WTC11 (cell line): ENCODE measurements around the gene VAMP1. TPM values are rescaled to one million over a fixed set of nuclear protein-coding genes. Genes with fewer than 3 reads are reported as not detected.

Experiments
- ATAC-seq: fragments of 200-7000 bp; cut with Tn5 transposase; 2 replicates; pipeline ENCODE4 v1.10.0; 2021; ENCODE audit warnings: mild to moderate bottlenecking, moderate library complexity
- CTCF ChIA-PET: fragments of 300-600 bp; sonication (Branson Sonifier 250); formaldehyde crosslinking; loops from one replicate; lab custom pipeline; 2021; ENCODE audit warnings: antibody characterized with exemption; lab: Charles Lee
- POLR2A ChIA-PET: fragments of 350-600 bp; sonication (Branson Sonifier 250); formaldehyde crosslinking; loops from one replicate; lab custom pipeline; 2021; ENCODE audit warnings: antibody characterized with exemption; lab: Charles Lee
- DNase-seq: peaks from one replicate; pipeline ENCODE4 v3.0.0; 2021; ENCODE audit warnings: low spot score
- H3K27ac Mint-ChIP-seq: 2 replicates; pipeline ENCODE4 v1.8.0; 2021; ENCODE audit warnings: mixed read lengths
- H3K27me3 Mint-ChIP-seq: 2 replicates; pipeline ENCODE4 v1.8.0; 2021; ENCODE audit warnings: low read depth, mild to moderate bottlenecking, moderate library complexity, mixed read lengths
- H3K36me3 Mint-ChIP-seq: 2 replicates; pipeline ENCODE4 v1.8.0; 2021; ENCODE audit warnings: mixed read lengths
- H3K4me1 Mint-ChIP-seq: 2 replicates; pipeline ENCODE4 v1.8.0; 2022; ENCODE audit warnings: mixed read lengths
- H3K4me3 Mint-ChIP-seq: 2 replicates; pipeline ENCODE4 v1.8.0; 2021; ENCODE audit warnings: mild to moderate bottlenecking, moderate library complexity, mixed read lengths
- H3K9me3 Mint-ChIP-seq: 2 replicates; pipeline ENCODE4 v1.8.0; 2021; ENCODE audit warnings: mixed read lengths
- ATF2 ChIP-seq: sonication (generic); formaldehyde crosslinking; IDR thresholded peaks from 2 replicates; pipeline ENCODE4 v1.8.1; 2022; ENCODE audit warnings: low read depth, missing genetic modification reagents, borderline replicate concordance
- CBFB ChIP-seq: sonication (generic); formaldehyde crosslinking; IDR thresholded peaks from 2 replicates; pipeline ENCODE4 v1.8.1; 2022; ENCODE audit warnings: mild to moderate bottlenecking, low read depth, missing genetic modification reagents
- CREB1 ChIP-seq: sonication (generic); formaldehyde crosslinking; IDR thresholded peaks from 2 replicates; pipeline ENCODE4 v1.8.0; 2023; ENCODE audit warnings: mild to moderate bottlenecking, missing genetic modification reagents
- E2F1 ChIP-seq: sonication (generic); formaldehyde crosslinking; IDR thresholded peaks from 2 replicates; pipeline ENCODE4 v1.8.0; 2022; ENCODE audit warnings: mild to moderate bottlenecking, missing genetic modification reagents
- ELF4 ChIP-seq: sonication (generic); formaldehyde crosslinking; IDR thresholded peaks from 2 replicates; pipeline ENCODE4 v1.8.1; 2022; ENCODE audit warnings: low read depth, mild to moderate bottlenecking, moderate library complexity, missing genetic modification reagents
- ESRRA ChIP-seq: sonication (generic); formaldehyde crosslinking; IDR thresholded peaks from 2 replicates; pipeline ENCODE4 v1.8.1; 2022; ENCODE audit warnings: mild to moderate bottlenecking, missing genetic modification reagents, borderline replicate concordance
- GABPB1 ChIP-seq: sonication (generic); formaldehyde crosslinking; IDR thresholded peaks from 2 replicates; pipeline ENCODE4 v1.8.1; 2023; ENCODE audit warnings: mild to moderate bottlenecking, missing genetic modification reagents
- GTF2I ChIP-seq: fragments of 250-450 bp; sonication (Bioruptor Pico); conservative IDR thresholded peaks from 2 replicates; pipeline ENCODE4 v1.4.0; 2021; ENCODE audit warnings: mild to moderate bottlenecking
- JUN ChIP-seq: sonication (generic); formaldehyde crosslinking; IDR thresholded peaks from 2 replicates; pipeline ENCODE4 v1.8.0; 2023; ENCODE audit warnings: mild to moderate bottlenecking, missing genetic modification reagents
- MYBL2 ChIP-seq: sonication (generic); formaldehyde crosslinking; IDR thresholded peaks from 2 replicates; pipeline ENCODE4 v1.8.1; 2023; ENCODE audit warnings: mild to moderate bottlenecking, moderate library complexity, missing genetic modification reagents
- PRRX2 ChIP-seq: fragments of 250-450 bp; sonication (Bioruptor Pico); IDR thresholded peaks from 2 replicates; pipeline ENCODE4 v1.8.0; 2021; ENCODE audit warnings: mild to moderate bottlenecking
- TEAD4 ChIP-seq: sonication (generic); formaldehyde crosslinking; IDR thresholded peaks from 2 replicates; pipeline ENCODE4 v1.8.0; 2022; ENCODE audit warnings: mild to moderate bottlenecking, missing genetic modification reagents
- ZNF219 ChIP-seq: sonication (generic); formaldehyde crosslinking; IDR thresholded peaks from 2 replicates; pipeline ENCODE4 v1.8.0; 2023; ENCODE audit warnings: missing genetic modification reagents, mild to moderate bottlenecking, borderline replicate concordance
- ZNF425 ChIP-seq: fragments of 250-450 bp; sonication (Bioruptor Pico); conservative IDR thresholded peaks from 2 replicates; pipeline ENCODE4 v1.9.0; 2021; ENCODE audit warnings: mild to moderate bottlenecking
- ZNF532 ChIP-seq: fragments of 250-450 bp; sonication (Bioruptor Pico); IDR thresholded peaks from 2 replicates; pipeline ENCODE4 v1.9.0; 2021; ENCODE audit warnings: mild to moderate bottlenecking, borderline replicate concordance
- total RNA-seq: library from RNA; stranded (reverse); gene quantifications from 3 replicates; pipeline ENCODE4 v1.2.3, GENCODE V29; 2021
- TF ChIP-seq, protein P1 (sequence below): sonication (generic); formaldehyde crosslinking; conservative IDR thresholded peaks from 2 replicates; pipeline ENCODE4 v1.8.1; 2023; ENCODE audit warnings: mild to moderate bottlenecking, low read depth, missing genetic modification reagents, moderate library complexity
- TF ChIP-seq, protein P2 (sequence below): sonication (generic); formaldehyde crosslinking; IDR thresholded peaks from 2 replicates; pipeline ENCODE4 v1.8.1; 2022; ENCODE audit warnings: mild to moderate bottlenecking, missing genetic modification reagents, moderate library complexity, borderline replicate concordance
- TF ChIP-seq, protein P3 (sequence below): fragments of 250-450 bp; sonication (Bioruptor Pico); IDR thresholded peaks from 2 replicates; pipeline ENCODE4 v1.9.0; 2021; ENCODE audit warnings: mild to moderate bottlenecking
- TF ChIP-seq, protein P4 (sequence below): fragments of 200-600 bp; IDR thresholded peaks from 2 replicates; pipeline ENCODE4 v1.8.0; 2022; ENCODE audit warnings: antibody characterized with exemption

Gene VAMP1
- total RNA-seq, 1 experiment from 2014 or later = 14.3 TPM

DNA sequence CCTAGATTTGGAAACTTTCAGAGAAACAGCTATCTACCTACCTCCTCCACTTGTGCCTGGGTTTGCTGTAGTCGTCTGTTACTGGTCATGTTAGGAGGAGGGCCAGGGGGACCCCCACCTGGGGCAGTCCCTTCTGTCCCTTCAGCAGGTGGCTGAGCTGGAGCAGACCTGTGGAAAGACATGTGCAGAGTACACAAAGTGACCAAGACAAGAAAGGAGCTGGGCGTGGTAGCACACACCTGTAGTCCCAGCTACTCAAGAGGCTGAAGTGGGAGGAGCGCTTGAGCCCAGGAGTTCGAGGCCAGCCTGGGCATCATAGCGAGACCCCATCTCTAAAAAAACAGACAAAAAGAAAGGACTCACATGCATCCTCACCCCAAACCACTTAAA lies 4.3 kb downstream of the VAMP1 start:
- Mint-ChIP-seq H3K4me1 (peaks cover 20% of the 10 kb centered on the region), H3K4me3 (no peak overlapping the region), H3K27me3 (peaks cover 7% of the 10 kb centered on the region), H3K9me3 (no peaks in the 10 kb centered on the region), H3K36me3 (peaks cover 50% of the 10 kb centered on the region), H3K27ac (no peak overlapping the region)
- CTCF ChIA-PET = interaction anchor here (0.6 to 3.2 kb wide), 39 partner anchors 9 to 478 kb away, joined by 3 to 77 read pairs (median 8); partner anchors contain the start of genes CD27, LTBR, MRPL51 and TAPBPL
- ATAC-seq (no peak), DNase-seq (no peak)
- POLR2A ChIA-PET = interaction anchor here (0.9 to 1.2 kb wide), 2 partner anchors 130 to 140 kb away, joined by 3 to 6 read pairs; no protein-coding TSS in a partner anchor
- no peak for TF ChIP-seq ESRRA (CRISPR knock-in tag)
- no peak for TF ChIP-seq GTF2I
- TF ChIP-seq TEAD4 = no peak
- TF ChIP-seq, protein P1, sequence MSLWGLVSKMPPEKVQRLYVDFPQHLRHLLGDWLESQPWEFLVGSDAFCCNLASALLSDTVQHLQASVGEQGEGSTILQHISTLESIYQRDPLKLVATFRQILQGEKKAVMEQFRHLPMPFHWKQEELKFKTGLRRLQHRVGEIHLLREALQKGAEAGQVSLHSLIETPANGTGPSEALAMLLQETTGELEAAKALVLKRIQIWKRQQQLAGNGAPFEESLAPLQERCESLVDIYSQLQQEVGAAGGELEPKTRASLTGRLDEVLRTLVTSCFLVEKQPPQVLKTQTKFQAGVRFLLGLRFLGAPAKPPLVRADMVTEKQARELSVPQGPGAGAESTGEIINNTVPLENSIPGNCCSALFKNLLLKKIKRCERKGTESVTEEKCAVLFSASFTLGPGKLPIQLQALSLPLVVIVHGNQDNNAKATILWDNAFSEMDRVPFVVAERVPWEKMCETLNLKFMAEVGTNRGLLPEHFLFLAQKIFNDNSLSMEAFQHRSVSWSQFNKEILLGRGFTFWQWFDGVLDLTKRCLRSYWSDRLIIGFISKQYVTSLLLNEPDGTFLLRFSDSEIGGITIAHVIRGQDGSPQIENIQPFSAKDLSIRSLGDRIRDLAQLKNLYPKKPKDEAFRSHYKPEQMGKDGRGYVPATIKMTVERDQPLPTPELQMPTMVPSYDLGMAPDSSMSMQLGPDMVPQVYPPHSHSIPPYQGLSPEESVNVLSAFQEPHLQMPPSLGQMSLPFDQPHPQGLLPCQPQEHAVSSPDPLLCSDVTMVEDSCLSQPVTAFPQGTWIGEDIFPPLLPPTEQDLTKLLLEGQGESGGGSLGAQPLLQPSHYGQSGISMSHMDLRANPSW (CRISPR knock-in tag) = no peak
- no peak for TF ChIP-seq PRRX2 (CRISPR knock-in tag)
- no peak for TF ChIP-seq JUN (CRISPR knock-in tag)
- no peak for TF ChIP-seq MYBL2
- no peak for TF ChIP-seq E2F1
- TF ChIP-seq, protein P2, sequence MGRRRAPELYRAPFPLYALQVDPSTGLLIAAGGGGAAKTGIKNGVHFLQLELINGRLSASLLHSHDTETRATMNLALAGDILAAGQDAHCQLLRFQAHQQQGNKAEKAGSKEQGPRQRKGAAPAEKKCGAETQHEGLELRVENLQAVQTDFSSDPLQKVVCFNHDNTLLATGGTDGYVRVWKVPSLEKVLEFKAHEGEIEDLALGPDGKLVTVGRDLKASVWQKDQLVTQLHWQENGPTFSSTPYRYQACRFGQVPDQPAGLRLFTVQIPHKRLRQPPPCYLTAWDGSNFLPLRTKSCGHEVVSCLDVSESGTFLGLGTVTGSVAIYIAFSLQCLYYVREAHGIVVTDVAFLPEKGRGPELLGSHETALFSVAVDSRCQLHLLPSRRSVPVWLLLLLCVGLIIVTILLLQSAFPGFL (CRISPR knock-in tag) = no peak
- no peak for TF ChIP-seq ZNF425 (CRISPR knock-in tag)
- TF ChIP-seq ZNF532 = no peak
- TF ChIP-seq ELF4 (CRISPR knock-in tag) = no peak
- no peak for TF ChIP-seq CREB1
- TF ChIP-seq ZNF219 = no peak
- TF ChIP-seq GABPB1 (CRISPR knock-in tag) = no peak
- no peak for TF ChIP-seq CBFB (CRISPR knock-in tag)
- TF ChIP-seq, protein P3, sequence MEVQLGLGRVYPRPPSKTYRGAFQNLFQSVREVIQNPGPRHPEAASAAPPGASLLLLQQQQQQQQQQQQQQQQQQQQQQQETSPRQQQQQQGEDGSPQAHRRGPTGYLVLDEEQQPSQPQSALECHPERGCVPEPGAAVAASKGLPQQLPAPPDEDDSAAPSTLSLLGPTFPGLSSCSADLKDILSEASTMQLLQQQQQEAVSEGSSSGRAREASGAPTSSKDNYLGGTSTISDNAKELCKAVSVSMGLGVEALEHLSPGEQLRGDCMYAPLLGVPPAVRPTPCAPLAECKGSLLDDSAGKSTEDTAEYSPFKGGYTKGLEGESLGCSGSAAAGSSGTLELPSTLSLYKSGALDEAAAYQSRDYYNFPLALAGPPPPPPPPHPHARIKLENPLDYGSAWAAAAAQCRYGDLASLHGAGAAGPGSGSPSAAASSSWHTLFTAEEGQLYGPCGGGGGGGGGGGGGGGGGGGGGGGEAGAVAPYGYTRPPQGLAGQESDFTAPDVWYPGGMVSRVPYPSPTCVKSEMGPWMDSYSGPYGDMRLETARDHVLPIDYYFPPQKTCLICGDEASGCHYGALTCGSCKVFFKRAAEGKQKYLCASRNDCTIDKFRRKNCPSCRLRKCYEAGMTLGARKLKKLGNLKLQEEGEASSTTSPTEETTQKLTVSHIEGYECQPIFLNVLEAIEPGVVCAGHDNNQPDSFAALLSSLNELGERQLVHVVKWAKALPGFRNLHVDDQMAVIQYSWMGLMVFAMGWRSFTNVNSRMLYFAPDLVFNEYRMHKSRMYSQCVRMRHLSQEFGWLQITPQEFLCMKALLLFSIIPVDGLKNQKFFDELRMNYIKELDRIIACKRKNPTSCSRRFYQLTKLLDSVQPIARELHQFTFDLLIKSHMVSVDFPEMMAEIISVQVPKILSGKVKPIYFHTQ (CRISPR knock-in tag) = no peak
- no peak for TF ChIP-seq ATF2 (CRISPR knock-in tag)
- TF ChIP-seq, protein P4, sequence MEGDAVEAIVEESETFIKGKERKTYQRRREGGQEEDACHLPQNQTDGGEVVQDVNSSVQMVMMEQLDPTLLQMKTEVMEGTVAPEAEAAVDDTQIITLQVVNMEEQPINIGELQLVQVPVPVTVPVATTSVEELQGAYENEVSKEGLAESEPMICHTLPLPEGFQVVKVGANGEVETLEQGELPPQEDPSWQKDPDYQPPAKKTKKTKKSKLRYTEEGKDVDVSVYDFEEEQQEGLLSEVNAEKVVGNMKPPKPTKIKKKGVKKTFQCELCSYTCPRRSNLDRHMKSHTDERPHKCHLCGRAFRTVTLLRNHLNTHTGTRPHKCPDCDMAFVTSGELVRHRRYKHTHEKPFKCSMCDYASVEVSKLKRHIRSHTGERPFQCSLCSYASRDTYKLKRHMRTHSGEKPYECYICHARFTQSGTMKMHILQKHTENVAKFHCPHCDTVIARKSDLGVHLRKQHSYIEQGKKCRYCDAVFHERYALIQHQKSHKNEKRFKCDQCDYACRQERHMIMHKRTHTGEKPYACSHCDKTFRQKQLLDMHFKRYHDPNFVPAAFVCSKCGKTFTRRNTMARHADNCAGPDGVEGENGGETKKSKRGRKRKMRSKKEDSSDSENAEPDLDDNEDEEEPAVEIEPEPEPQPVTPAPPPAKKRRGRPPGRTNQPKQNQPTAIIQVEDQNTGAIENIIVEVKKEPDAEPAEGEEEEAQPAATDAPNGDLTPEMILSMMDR = no peak
- TF ChIP-seq, all 79 proteins: peak for 0
